Measurements from ENCODE around the gene B4GALT5. TPM values are rescaled to one million over a fixed set of nuclear protein-coding genes. Genes with fewer than 3 reads are reported as not detected.

B4GALT5 gene
- total RNA-seq, 1 donor from 2014 or later: 72.9 TPM

GRCh38 chr20:49665796-49666195 is 47.9 kb downstream of the B4GALT5 start:
- intact Hi-C loops (cut with micrococcal nuclease): loop anchor here (5.0 kb wide), 1 partner anchor 182 kb away; no protein-coding TSS in a partner anchor
- Mint-ChIP-seq H3K36me3 (ENCODE audit: low read depth) (peaks cover 7% of the 10 kb centered on the region), H3K4me3 (no peak overlapping the region), H3K4me1 (peaks cover 51% of the 10 kb centered on the region), H3K9me3 (no peaks in the 10 kb centered on the region), H3K27me3 (no peaks in the 10 kb centered on the region), H3K27ac (no peak overlapping the region)
- ATAC-seq (ENCODE audit: low read depth): no peak
- no peak for TF ChIP-seq CTCF (IDR thresholded peaks at IDR 0.05)
- no peak for DNase-seq
- ChIA-PET POLR2A (interaction anchor here (0.6 kb wide), 1 partner anchor 28 kb away, joined by 4 read pairs; no protein-coding TSS in a partner anchor), CTCF (no interaction called here)

- Mint-ChIP-seq H3K4me3 (no peak overlapping the region), H3K36me3 (ENCODE audit: low read depth) (peaks cover 8% of the 10 kb centered on the region), H3K4me1 (peaks cover 44% of the 10 kb centered on the region), H3K9me3 (no peaks in the 10 kb centered on the region), H3K27ac (no peak overlapping the region), H3K27me3 (no peaks in the 10 kb centered on the region)
- intact Hi-C loops (cut with micrococcal nuclease): loop anchor here (5.0 kb wide), 1 partner anchor 183 kb away; no protein-coding TSS in a partner anchor
- ChIA-PET POLR2A (interaction anchor here (1.2 kb wide), 1 partner anchor 15 kb away, joined by 5 read pairs; no protein-coding TSS in a partner anchor), CTCF (interaction anchor here (0.9 kb wide), 1 partner anchor 123 kb away, joined by 3 read pairs; no protein-coding TSS in a partner anchor)
- no peak for TF ChIP-seq CTCF (IDR thresholded peaks at IDR 0.05)
- DNase-seq (no peak), ATAC-seq (ENCODE audit: low read depth) (no peak)
Measured at GRCh38 chr20:49664612-49665313, 48.9 kb downstream of the B4GALT5 start.

GRCh38 chr20:49663112-49663511 is 50.6 kb downstream of the B4GALT5 start:
- Mint-ChIP-seq H3K9me3 (no peaks in the 10 kb centered on the region), H3K27ac (no peak overlapping the region), H3K36me3 (ENCODE audit: low read depth) (peaks cover 8% of the 10 kb centered on the region), H3K27me3 (no peaks in the 10 kb centered on the region), H3K4me3 (no peak overlapping the region), H3K4me1 (peaks cover 27% of the 10 kb centered on the region)
- no peak for TF ChIP-seq CTCF (IDR thresholded peaks at IDR 0.05)
- POLR2A ChIA-PET: no interaction called here
- DNase-seq (no peak), ATAC-seq (ENCODE audit: low read depth) (no peak)
- CTCF ChIA-PET: no interaction called here
- intact Hi-C loops (cut with micrococcal nuclease): no loop called here

GRCh38 chr20:49661560-49662329 is 51.9 kb downstream of the B4GALT5 start:
- DNase-seq (no peak), ATAC-seq (ENCODE audit: low read depth) (no peak)
- CTCF ChIA-PET: no interaction called here
- Mint-ChIP-seq H3K9me3 (no peaks in the 10 kb centered on the region), H3K36me3 (ENCODE audit: low read depth) (peaks cover 10% of the 10 kb centered on the region), H3K27me3 (no peaks in the 10 kb centered on the region), H3K4me1 (peaks cover 33% of the 10 kb centered on the region), H3K4me3 (no peak overlapping the region), H3K27ac (no peak overlapping the region)
- POLR2A ChIA-PET: no interaction called here
- intact Hi-C loops (cut with micrococcal nuclease): no loop called here
- TF ChIP-seq CTCF (IDR thresholded peaks at IDR 0.05): no peak

- Mint-ChIP-seq H3K4me1 (peaks cover 38% of the 10 kb centered on the region), H3K27ac (no peak overlapping the region), H3K27me3 (no peaks in the 10 kb centered on the region), H3K9me3 (no peaks in the 10 kb centered on the region), H3K4me3 (no peak overlapping the region), H3K36me3 (ENCODE audit: low read depth) (peaks cover 16% of the 10 kb centered on the region)
- POLR2A ChIA-PET: no interaction called here
- ATAC-seq (ENCODE audit: low read depth) (no peak), DNase-seq (no peak)
- CTCF ChIA-PET: no interaction called here
- no peak for TF ChIP-seq CTCF (IDR thresholded peaks at IDR 0.05)
- intact Hi-C loops (cut with micrococcal nuclease): no loop called here
Measured at GRCh38 chr20:49660912-49661311, 52.8 kb downstream of the B4GALT5 start.
